Heart left ventricle (tissue), 16 donors: Measurements from ENCODE around the gene SFXN1. TPM values are rescaled to one million over a fixed set of nuclear protein-coding genes. Genes with fewer than 3 reads are reported as not detected.
A peak's percentile ranks its signal among the peaks of the same experiment; 100 is the strongest.

Experiments used
- ATAC-seq, 4 donors: fragments of 200-7000 bp; cut with Tn5 transposase; one replicate each; pipeline ENCODE4 v1.9.1; 2020 to 2022; ENCODE audit warnings: moderate library complexity in 4 of 4, mild to moderate bottlenecking in 3 of 4, moderate number of reproducible peaks in 1 of 4
- DNase-seq, 5 donors: peaks; one replicate each; pipeline ENCODE4 v3.0.0-alpha.2; 2020
- H3K27ac ChIP-seq, 12 donors: fragments of 200-600 bp; sonication (generic) in 4 of 12; one replicate each; pipeline versions ENCODE4 v1.5.0 to v1.8.0; 2016 to 2022; ENCODE audit warnings: mild to moderate bottlenecking in 2 of 12
- H3K27me3 ChIP-seq, 9 donors: fragments of 200-600 bp; sonication (generic) in 2 of 9; one replicate each; pipeline versions ENCODE4 v1.5.1 to v1.8.0; 2016 to 2022; ENCODE audit warnings: mild to moderate bottlenecking in 3 of 9
- H3K36me3 ChIP-seq, 9 donors: fragments of 200-600 bp; sonication (generic) in 2 of 9; one replicate each; pipeline versions ENCODE4 v1.5.0 to v1.8.0; 2018 to 2022; ENCODE audit warnings: mild to moderate bottlenecking in 2 of 9
- H3K4me1 ChIP-seq, 12 donors: fragments of 200-600 bp; sonication (generic) in 4 of 12; one replicate each; pipeline versions ENCODE4 v1.5.0 to v1.8.0; 2016 to 2022; ENCODE audit warnings: mild to moderate bottlenecking in 3 of 12
- H3K4me3 ChIP-seq, 12 donors: fragments of 200-600 bp; sonication (generic) in 4 of 12; one replicate each; pipeline versions ENCODE4 v1.5.0 to v1.8.0; 2017 to 2022; ENCODE audit warnings: mild to moderate bottlenecking in 9 of 12, moderate library complexity in 4 of 12
- H3K9me3 ChIP-seq, 12 donors: fragments of 200-600 bp; sonication (generic) in 4 of 12; one replicate each; pipeline versions ENCODE4 v1.5.0 to v1.8.0; 2016 to 2022; ENCODE audit warnings: mild to moderate bottlenecking in 1 of 12
- CTCF ChIP-seq, 12 donors: fragments of 200-600 bp; sonication (generic) in 4 of 12; IDR thresholded peaks; one replicate each; pipeline versions ENCODE4 v1.5.0 to v1.8.0; 2018 to 2022; ENCODE audit warnings: antibody characterized with exemption in 12 of 12, mild to moderate bottlenecking in 5 of 12
- POLR2A ChIP-seq, 2 donors: fragments of 450-650 bp; IDR thresholded peaks; one replicate each; pipeline ENCODE4 v1.6.1; 2017; ENCODE audit warnings: antibody characterized with exemption in 2 of 2, mild to moderate bottlenecking in 2 of 2, moderate library complexity in 2 of 2
- WGBS, 4 donors: extraction: QIAGEN DNeasy Blood & Tissue Kit in 2 of 4; methylation state at CpG; one replicate each; pipeline versions ENCODE4 v1.1.5 to v1.1.7; 2013 to 2018; 5-methylcytosine and 5-hydroxymethylcytosine counted together
- intact Hi-C, 10 donors: fragments of 100-400 bp; cut with DNase I; formaldehyde crosslinking; loops; one replicate each; pipeline versions ENCODE4 v1.11.1 to v1.14.2; 2022
- polyA plus RNA-seq, 2 donors: library from polyadenylated mRNA; stranded (reverse); fragments of 200-250 nt; gene quantifications; one replicate each; pipeline ENCODE4 v1.2.3, GENCODE V29; 2013
- total RNA-seq, 9 donors: library from RNA; depleted of rRNA in 2 of 9; stranded (reverse); fragments of >200 nt in 2 of 9; fragmentation: NEBNext Ultra II Directional in 3 of 9; extraction: Animal tissue kit (Norgen Biotek cat#: 25700) in 3 of 9; gene quantifications; one replicate each; pipeline versions ENCODE4 v1.1.0 to v1.2.4, GENCODE V29; 2016 to 2023
- donor health status: ischemic (EF 13 %, LVEDD 7.1; RV severe dilation, severe dysfunction).
- donor health status: healthy with polysubstance abuse.
- donor health status: DM: no; HTN: yes; CAD: no.
- donor health status: DM: no; HTN: no; CAD: no.
- donor health status: ischemic (EF 25% LVEDD 6.9; RV normal size, moderate dysfunction).
- donor health status: ischemic (EF 25% LVEDD 5.7; RV mildly dilated, moderate dysfunction).
- donor health status: healthy.
- donor health status: DM: yes; HTN: yes; CAD: no.
- donor health status: ischemic (EF 35%, LVEDD 5.7; RV mildly dilated, moderate dysfunction).
- donor health status: nonischemic (EF 11% LVEDD 7.7; RV severe dilation, severe dysfunction).
- donor health status: DM: yes; HTN: yes; CAD: no.
- donor health status: PGD.
- donor health status: ischemic (EF 29% LVEDD 5.4; RV normal size, mild dysfunction).
- donor health status: nonischemic (EF 23%, LVEDD 6.1; RV moderate dilation, normal function).

SFXN1 gene
- total and polyA plus RNA-seq, 11 donors: 13.8 to 42.9 (median 32.5) TPM

GRCh38 chr5:175477440-175477839 lies 920 bp upstream of the SFXN1 start:
- no peak for DNase-seq
- no peak overlapping the region for H3K27ac ChIP-seq

GRCh38 chr5:175478008-175478383 lies 364 bp upstream of the SFXN1 start:
- H3K27me3 ChIP-seq: no peaks in the 10 kb centered on the region
- H3K4me1 ChIP-seq: peaks cover 0 to 25% (median 15%) of the 10 kb centered on the region in 12 donors
- peaks cover 0 to 17% (median 0%) of the 10 kb centered on the region in 9 donors for H3K36me3 ChIP-seq
- ATAC-seq: no peak
- intact Hi-C loops: no loop called here
- H3K27ac ChIP-seq: peak overlapping the region in 11 of 12 donors; percentile 59 to 88 (median 79)
- no peak for TF ChIP-seq POLR2A (IDR thresholded peaks at IDR 0.05)
- no peak for TF ChIP-seq CTCF (IDR thresholded peaks at IDR 0.05)
- DNase-seq: no peak
- H3K4me3 ChIP-seq: peak overlapping the region; percentile 67 to 97 (median 82)
- WGBS, 4 donors: 2 to 7% (median 4%) methylated on average over 12 of the region's 12 CpGs
- H3K9me3 ChIP-seq: no peaks in the 10 kb centered on the region

More at GRCh38 chr5:175477440-175477839, 920 bp upstream of the SFXN1 start:
- Histone ChIP-seq H3K36me3 (peaks cover 0 to 13% (median 0%) of the 10 kb centered on the region in 9 donors), H3K27me3 (no peaks in the 10 kb centered on the region), H3K4me1 (peaks cover 0 to 25% (median 15%) of the 10 kb centered on the region in 12 donors), H3K4me3 (peak overlapping the region in 1 of 12 donors; percentile 97), H3K9me3 (no peaks in the 10 kb centered on the region)
- ATAC-seq: no peak
- TF ChIP-seq POLR2A (IDR thresholded peaks at IDR 0.05) (no peak), CTCF (IDR thresholded peaks at IDR 0.05) (no peak)
- intact Hi-C loops: no loop called here
- 78 to 91% (median 82%) methylated on average over 5 of the region's 5 CpGs for WGBS, 4 donors

GRCh38 chr5:175479125-175479881 lies 943 bp downstream of the SFXN1 start:
- Histone ChIP-seq H3K27me3 (no peaks in the 10 kb centered on the region), H3K36me3 (peaks cover 0 to 23% (median 3%) of the 10 kb centered on the region in 9 donors), H3K27ac (peak overlapping the region; percentile 11 to 88 (median 79)), H3K4me1 (peaks cover 0 to 25% (median 15%) of the 10 kb centered on the region in 12 donors), H3K4me3 (peak overlapping the region; percentile 67 to 97 (median 82)), H3K9me3 (no peaks in the 10 kb centered on the region)
- no peak for DNase-seq
- TF ChIP-seq CTCF (IDR thresholded peaks at IDR 0.05): no peak
- TF ChIP-seq POLR2A (IDR thresholded peaks at IDR 0.05): no peak
- intact Hi-C loops: no loop called here
- ATAC-seq: peak in 3 of 4 donors; percentile 5 to 38 (median 38)
- 33 to 41% (median 36%) methylated on average over 13 of the region's 13 CpGs for WGBS, 4 donors

- no peak for DNase-seq
- peaks cover 0 to 42% (median 3%) of the 10 kb centered on the region in 9 donors for H3K36me3 ChIP-seq
- H3K4me3 ChIP-seq: no peak overlapping the region
- no peak for TF ChIP-seq POLR2A (IDR thresholded peaks at IDR 0.05)
- no peak for TF ChIP-seq CTCF (IDR thresholded peaks at IDR 0.05)
- no peak for ATAC-seq
- H3K27me3 ChIP-seq: no peaks in the 10 kb centered on the region
- intact Hi-C loops: no loop called here
- H3K9me3 ChIP-seq: no peaks in the 10 kb centered on the region
- no peak overlapping the region for H3K27ac ChIP-seq
- WGBS, 4 donors: 94 to 95% (median 94%) methylated on average over 8 of the region's 8 CpGs
- H3K4me1 ChIP-seq: peaks cover 0 to 25% (median 12%) of the 10 kb centered on the region in 12 donors
These were observed 5.0 kb downstream of the SFXN1 start for GRCh38 chr5:175483337-175483736.
